Stomach (tissue), 4 donors: ENCODE data around the gene NRCAM.

ENCODE experiments used
- EP300 ChIP-seq: sonication (generic); formaldehyde crosslinking; IDR thresholded peaks from one replicate; pipeline ENCODE4 v1.6.1; 2017; ENCODE audit warnings: antibody characterized with exemption
- POLR2A ChIP-seq, 4 donors: fragments of 450-650 bp; IDR thresholded peaks; one replicate each; pipeline ENCODE4 v1.6.1; 2016; ENCODE audit warnings: antibody characterized with exemption in 4 of 4, control low read depth in 2 of 4, mild to moderate bottlenecking in 1 of 4, moderate library complexity in 1 of 4
- POLR2AphosphoS5 ChIP-seq, 3 donors: sonication (generic); formaldehyde crosslinking; IDR thresholded peaks; one replicate each; pipeline ENCODE4 v1.6.1; 2016; ENCODE audit warnings: antibody characterized with exemption in 3 of 3
- TF ChIP-seq, protein P1 (sequence below), 7 experiments: fragments of 450-650 bp in 4 of 7; fragments of 200-600 bp in 3 of 7; sonication (generic) in 3 of 7; IDR thresholded peaks; one replicate each; pipeline ENCODE4 v1.5.1; 2016 to 2019; ENCODE audit warnings: antibody characterized with exemption in 7 of 7, control low read depth in 2 of 7, mild to moderate bottlenecking in 1 of 7

DNA sequence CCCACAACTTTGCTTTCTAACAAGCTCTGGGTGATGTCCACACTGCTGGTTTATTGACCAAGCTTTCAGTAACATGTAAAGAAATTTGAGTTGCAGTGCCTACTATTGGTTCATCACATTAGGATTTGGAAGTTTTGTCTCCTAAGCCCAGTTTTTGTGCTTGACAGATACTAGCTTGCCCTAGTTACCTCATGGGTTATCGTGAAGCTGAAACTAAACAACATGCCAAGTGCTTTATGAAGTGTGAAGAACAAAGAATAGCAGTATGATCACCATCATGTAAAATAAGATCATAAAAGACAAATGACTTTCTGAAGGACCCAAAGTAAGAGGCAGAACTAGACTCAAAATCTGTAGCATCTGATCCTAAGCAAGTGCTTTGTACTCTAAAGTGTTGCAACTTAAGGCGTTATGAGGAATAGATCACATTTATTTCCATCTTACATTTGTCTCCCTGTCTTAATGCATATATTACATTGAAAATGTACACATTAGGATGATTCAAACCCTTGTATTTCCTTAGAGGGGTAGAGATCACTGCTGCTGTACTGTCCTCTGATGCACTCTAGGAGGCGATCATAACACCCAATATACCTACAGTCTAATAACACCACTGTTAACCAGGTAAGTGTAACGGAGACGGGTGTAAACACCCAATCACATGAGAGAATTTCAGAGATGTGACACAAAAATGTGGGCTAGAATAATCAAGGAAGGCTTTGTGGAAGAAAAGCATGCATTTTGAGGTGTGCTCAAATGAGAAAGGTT lies 71.3 kb downstream of the NRCAM start:
- TF ChIP-seq POLR2A (IDR thresholded peaks at IDR 0.05) (no peak), EP300 (no peak), POLR2AphosphoS5 (IDR thresholded peaks at IDR 0.05) (no peak)
- TF ChIP-seq, protein P1, sequence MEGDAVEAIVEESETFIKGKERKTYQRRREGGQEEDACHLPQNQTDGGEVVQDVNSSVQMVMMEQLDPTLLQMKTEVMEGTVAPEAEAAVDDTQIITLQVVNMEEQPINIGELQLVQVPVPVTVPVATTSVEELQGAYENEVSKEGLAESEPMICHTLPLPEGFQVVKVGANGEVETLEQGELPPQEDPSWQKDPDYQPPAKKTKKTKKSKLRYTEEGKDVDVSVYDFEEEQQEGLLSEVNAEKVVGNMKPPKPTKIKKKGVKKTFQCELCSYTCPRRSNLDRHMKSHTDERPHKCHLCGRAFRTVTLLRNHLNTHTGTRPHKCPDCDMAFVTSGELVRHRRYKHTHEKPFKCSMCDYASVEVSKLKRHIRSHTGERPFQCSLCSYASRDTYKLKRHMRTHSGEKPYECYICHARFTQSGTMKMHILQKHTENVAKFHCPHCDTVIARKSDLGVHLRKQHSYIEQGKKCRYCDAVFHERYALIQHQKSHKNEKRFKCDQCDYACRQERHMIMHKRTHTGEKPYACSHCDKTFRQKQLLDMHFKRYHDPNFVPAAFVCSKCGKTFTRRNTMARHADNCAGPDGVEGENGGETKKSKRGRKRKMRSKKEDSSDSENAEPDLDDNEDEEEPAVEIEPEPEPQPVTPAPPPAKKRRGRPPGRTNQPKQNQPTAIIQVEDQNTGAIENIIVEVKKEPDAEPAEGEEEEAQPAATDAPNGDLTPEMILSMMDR (IDR thresholded peaks at IDR 0.05): no peak
